COLO668 (cell line): Measurements from ENCODE around the gene OAT.
"Not testable (repeated sequence)": the region's sequence is repeated elsewhere in the genome, so short reads cannot be mapped to it uniquely, and the experiment has no call there.

Experiments used
- DNase-seq: peaks from one replicate; lab custom pipeline; 2025; ENCODE audit not compliant: unreplicated experiment; lab: John Stamatoyannopoulos, UW

OAT gene

GRCh38 chr10:124379609-124380193 is 39.0 kb downstream of the OAT start:
- peak; percentile 44 for DNase-seq

GRCh38 chr10:124378881-124379471 is 39.7 kb downstream of the OAT start:
- no peak for DNase-seq

- DNase-seq, result no peak
Observed at GRCh38 chr10:124378271-124378670, 40.5 kb downstream of the OAT start.

- DNase-seq, result no peak
Observed at GRCh38 chr10:124377101-124377500, 41.6 kb downstream of the OAT start.

- no peak for DNase-seq
Observed at GRCh38 chr10:124376411-124376810, 42.3 kb downstream of the OAT start.

- DNase-seq, result no peak
Observed at GRCh38 chr10:124375691-124376090, 43.0 kb downstream of the OAT start.

- no peak for DNase-seq
Observed at GRCh38 chr10:124375353-124375614, 43.4 kb downstream of the OAT start.

- no peak for DNase-seq
Observed at GRCh38 chr10:124374535-124375352, 44.0 kb downstream of the OAT start.

GRCh38 chr10:124372899-124373298 is 45.8 kb downstream of the OAT start:
- no peak for DNase-seq

- DNase-seq, result no peak
Observed at GRCh38 chr10:124370426-124370825, 48.3 kb downstream of the OAT start.

- no peak for DNase-seq
Observed at GRCh38 chr10:124369986-124370385, 48.7 kb downstream of the OAT start.

- DNase-seq, result not testable (repeated sequence)
Observed at GRCh38 chr10:124369533-124369932, 49.2 kb downstream of the OAT start.

- no peak for DNase-seq
Observed at GRCh38 chr10:124369066-124369465, 49.7 kb downstream of the OAT start.

GRCh38 chr10:124367936-124368335 is 50.8 kb downstream of the OAT start:
- DNase-seq, result no peak

GRCh38 chr10:124367414-124367813 is 51.3 kb downstream of the OAT start:
- no peak for DNase-seq

GRCh38 chr10:124366825-124367224 is 51.9 kb downstream of the OAT start:
- no peak for DNase-seq

- no peak for DNase-seq
Observed at GRCh38 chr10:124366343-124366742, 52.4 kb downstream of the OAT start.

GRCh38 chr10:124364674-124365073 is 54.0 kb downstream of the OAT start:
- DNase-seq, result peak; percentile 70

GRCh38 chr10:124362568-124362967 is 56.2 kb downstream of the OAT start:
- DNase-seq, result no peak

GRCh38 chr10:124359336-124359832 is 59.3 kb downstream of the OAT start:
- no peak for DNase-seq

- DNase-seq, result no peak
Observed at GRCh38 chr10:124357561-124357885, 61.2 kb downstream of the OAT start.

GRCh38 chr10:124356701-124357560 is 61.8 kb downstream of the OAT start:
- no peak for DNase-seq
